Ascending aorta (tissue), 2 donors: ENCODE data around the gene FMN1. TPM values are rescaled to one million over a fixed set of nuclear protein-coding genes. Genes with fewer than 3 reads are reported as not detected.

Experiments used
- DNase-seq, 2 donors: peaks; one replicate each; pipeline ENCODE4 v3.0.0-alpha.2; 2019; ENCODE audit warnings: low spot score in 2 of 2
- H3K27ac ChIP-seq, 2 donors: fragments of 200-600 bp; sonication (generic); one replicate each; pipeline ENCODE4 v1.5.1; 2016 to 2017; ENCODE audit warnings: mild to moderate bottlenecking in 1 of 2
- H3K27me3 ChIP-seq: fragments of 200-600 bp; sonication (generic); one replicate; pipeline ENCODE4 v1.5.1; 2017
- H3K36me3 ChIP-seq, 2 donors: fragments of 200-600 bp; sonication (generic); one replicate each; pipeline ENCODE4 v1.5.1; 2016
- H3K4me1 ChIP-seq, 2 donors: fragments of 200-600 bp; sonication (generic); one replicate each; pipeline ENCODE4 v1.5.1; 2016 to 2017; ENCODE audit warnings: mild to moderate bottlenecking in 1 of 2
- H3K4me3 ChIP-seq, 2 donors: fragments of 200-600 bp; sonication (generic); one replicate each; pipeline ENCODE4 v1.5.1; 2016 to 2017; ENCODE audit warnings: mild to moderate bottlenecking in 1 of 2
- H3K9me3 ChIP-seq, 2 donors: fragments of 200-600 bp; sonication (generic); one replicate each; pipeline ENCODE4 v1.5.1; 2016
- CTCF ChIP-seq, 3 experiments: fragments of 200-600 bp in 2 of 3; fragments of 450-650 bp in 1 of 3; sonication (generic) in 2 of 3; IDR thresholded peaks; one replicate each; pipeline ENCODE4 v1.5.1; 2016 to 2019; ENCODE audit warnings: antibody characterized with exemption in 3 of 3, mild to moderate bottlenecking in 1 of 3, moderate library complexity in 1 of 3
- intact Hi-C: fragments of 100-400 bp; cut with DNase I; formaldehyde crosslinking; loops from one replicate; pipeline ENCODE4 v1.15.1; 2023
- total RNA-seq: library from RNA; depleted of rRNA; stranded (reverse); fragments of >200 nt; gene quantifications from one replicate; pipeline ENCODE4 v1.1.0, GENCODE V29; 2016

Gene FMN1
- total RNA-seq, 1 donor from 2014 or later = 4.3 TPM

- no peak for DNase-seq
- no peaks in the 10 kb centered on the region for H3K9me3 ChIP-seq
- no peaks in the 10 kb centered on the region for H3K27me3 ChIP-seq
- intact Hi-C loops = loop anchor here (5.0 kb wide), 2 partner anchors 152 to 178 kb away; no protein-coding TSS in a partner anchor
- no peak overlapping the region for H3K27ac ChIP-seq
- no peaks in the 10 kb centered on the region for H3K4me1 ChIP-seq
- no peaks in the 10 kb centered on the region for H3K36me3 ChIP-seq
- no peak overlapping the region for H3K4me3 ChIP-seq
- TF ChIP-seq CTCF (IDR thresholded peaks at IDR 0.05) = no peak
Observed at GRCh38 chr15:32840507-32841245, 353.8 kb downstream of the FMN1 start.

- Histone ChIP-seq H3K4me1 (no peaks in the 10 kb centered on the region), H3K27ac (no peak overlapping the region), H3K36me3 (no peaks in the 10 kb centered on the region), H3K4me3 (no peak overlapping the region), H3K27me3 (no peaks in the 10 kb centered on the region), H3K9me3 (no peaks in the 10 kb centered on the region)
- intact Hi-C loops = loop anchor here (5.0 kb wide), 1 partner anchor 52 kb away; no protein-coding TSS in a partner anchor
- TF ChIP-seq CTCF (IDR thresholded peaks at IDR 0.05) = no peak
- DNase-seq = no peak
Observed at GRCh38 chr15:32838820-32839219, 355.7 kb downstream of the FMN1 start.

- Histone ChIP-seq H3K9me3 (no peaks in the 10 kb centered on the region), H3K4me3 (no peak overlapping the region), H3K27ac (no peak overlapping the region), H3K36me3 (no peaks in the 10 kb centered on the region), H3K4me1 (no peaks in the 10 kb centered on the region), H3K27me3 (no peaks in the 10 kb centered on the region)
- intact Hi-C loops = loop anchor here (5.0 kb wide), 1 partner anchor 51 kb away; no protein-coding TSS in a partner anchor
- TF ChIP-seq CTCF (IDR thresholded peaks at IDR 0.05) = no peak
- no peak for DNase-seq
Observed at GRCh38 chr15:32838338-32838737, 356.2 kb downstream of the FMN1 start.

- Histone ChIP-seq H3K9me3 (no peaks in the 10 kb centered on the region), H3K4me1 (no peaks in the 10 kb centered on the region), H3K27ac (no peak overlapping the region), H3K27me3 (no peaks in the 10 kb centered on the region), H3K4me3 (no peak overlapping the region), H3K36me3 (no peaks in the 10 kb centered on the region)
- intact Hi-C loops = loop anchor here (5.0 kb wide), 1 partner anchor 51 kb away; no protein-coding TSS in a partner anchor
- DNase-seq = no peak
- no peak for TF ChIP-seq CTCF (IDR thresholded peaks at IDR 0.05)
Observed at GRCh38 chr15:32837935-32838334, 356.6 kb downstream of the FMN1 start.

- TF ChIP-seq CTCF (IDR thresholded peaks at IDR 0.05) = no peak
- Histone ChIP-seq H3K9me3 (no peaks in the 10 kb centered on the region), H3K4me3 (no peak overlapping the region), H3K36me3 (no peaks in the 10 kb centered on the region), H3K27me3 (no peaks in the 10 kb centered on the region), H3K27ac (no peak overlapping the region), H3K4me1 (no peaks in the 10 kb centered on the region)
- no peak for DNase-seq
- intact Hi-C loops = no loop called here
Observed at GRCh38 chr15:32834156-32834555, 360.4 kb downstream of the FMN1 start.
